Epithelial cell of proximal tubule (primary cell): ENCODE measurements around the gene DHRSX. TPM values are rescaled to one million over a fixed set of nuclear protein-coding genes. Genes with fewer than 3 reads are reported as not detected.
"Not testable (repeated sequence)": the region's sequence is repeated elsewhere in the genome, so short reads cannot be mapped to it uniquely, and the experiment has no call there.

Experiments
- DNase-seq: peaks from one replicate; pipeline ENCODE4 v3.0.0-alpha.2; 2011; ENCODE audit warnings: low read depth
- H3K4me3 ChIP-seq: 2 replicates; pipeline ENCODE4 v1.5.1; 2011; ENCODE audit warnings: low read depth, mild to moderate bottlenecking, low read length
- total RNA-seq: library from RNA; depleted of rRNA; stranded (reverse); fragments of >200 nt; gene quantifications from 2 replicates; pipeline ENCODE4 v1.2.3, GENCODE V29; 2015
- TF ChIP-seq, protein P1 (sequence below): conservative IDR thresholded peaks from 2 replicates; pipeline ENCODE4 v1.5.1; 2012; ENCODE audit warnings: low read depth, mild to moderate bottlenecking, low read length

The DHRSX gene
- total RNA-seq, 1 donor from 2014 or later, result 22.8 TPM

DNA sequence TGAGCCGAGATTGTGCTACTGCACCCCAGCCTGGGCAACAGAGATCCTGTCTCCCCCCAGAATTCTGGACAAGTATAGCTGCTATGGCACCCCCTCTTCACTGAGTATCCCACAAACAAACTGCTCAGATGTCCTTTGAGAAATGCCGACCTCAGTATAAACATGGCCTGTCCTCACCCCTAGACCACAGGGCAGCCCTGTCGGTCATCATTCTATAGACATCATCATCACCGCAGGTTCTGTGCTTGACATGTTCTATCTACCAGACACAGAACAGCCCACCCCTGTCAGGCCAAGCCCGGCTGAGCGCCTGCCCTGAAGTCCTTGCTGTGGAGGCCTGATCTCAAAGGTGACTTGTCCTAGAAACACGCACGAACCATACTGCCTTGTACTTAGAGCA lies 232.9 kb downstream of the DHRSX start:
- no peak for DNase-seq
- TF ChIP-seq, protein P1, sequence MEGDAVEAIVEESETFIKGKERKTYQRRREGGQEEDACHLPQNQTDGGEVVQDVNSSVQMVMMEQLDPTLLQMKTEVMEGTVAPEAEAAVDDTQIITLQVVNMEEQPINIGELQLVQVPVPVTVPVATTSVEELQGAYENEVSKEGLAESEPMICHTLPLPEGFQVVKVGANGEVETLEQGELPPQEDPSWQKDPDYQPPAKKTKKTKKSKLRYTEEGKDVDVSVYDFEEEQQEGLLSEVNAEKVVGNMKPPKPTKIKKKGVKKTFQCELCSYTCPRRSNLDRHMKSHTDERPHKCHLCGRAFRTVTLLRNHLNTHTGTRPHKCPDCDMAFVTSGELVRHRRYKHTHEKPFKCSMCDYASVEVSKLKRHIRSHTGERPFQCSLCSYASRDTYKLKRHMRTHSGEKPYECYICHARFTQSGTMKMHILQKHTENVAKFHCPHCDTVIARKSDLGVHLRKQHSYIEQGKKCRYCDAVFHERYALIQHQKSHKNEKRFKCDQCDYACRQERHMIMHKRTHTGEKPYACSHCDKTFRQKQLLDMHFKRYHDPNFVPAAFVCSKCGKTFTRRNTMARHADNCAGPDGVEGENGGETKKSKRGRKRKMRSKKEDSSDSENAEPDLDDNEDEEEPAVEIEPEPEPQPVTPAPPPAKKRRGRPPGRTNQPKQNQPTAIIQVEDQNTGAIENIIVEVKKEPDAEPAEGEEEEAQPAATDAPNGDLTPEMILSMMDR, result no peak
- no peak overlapping the region for H3K4me3 ChIP-seq

DNA sequence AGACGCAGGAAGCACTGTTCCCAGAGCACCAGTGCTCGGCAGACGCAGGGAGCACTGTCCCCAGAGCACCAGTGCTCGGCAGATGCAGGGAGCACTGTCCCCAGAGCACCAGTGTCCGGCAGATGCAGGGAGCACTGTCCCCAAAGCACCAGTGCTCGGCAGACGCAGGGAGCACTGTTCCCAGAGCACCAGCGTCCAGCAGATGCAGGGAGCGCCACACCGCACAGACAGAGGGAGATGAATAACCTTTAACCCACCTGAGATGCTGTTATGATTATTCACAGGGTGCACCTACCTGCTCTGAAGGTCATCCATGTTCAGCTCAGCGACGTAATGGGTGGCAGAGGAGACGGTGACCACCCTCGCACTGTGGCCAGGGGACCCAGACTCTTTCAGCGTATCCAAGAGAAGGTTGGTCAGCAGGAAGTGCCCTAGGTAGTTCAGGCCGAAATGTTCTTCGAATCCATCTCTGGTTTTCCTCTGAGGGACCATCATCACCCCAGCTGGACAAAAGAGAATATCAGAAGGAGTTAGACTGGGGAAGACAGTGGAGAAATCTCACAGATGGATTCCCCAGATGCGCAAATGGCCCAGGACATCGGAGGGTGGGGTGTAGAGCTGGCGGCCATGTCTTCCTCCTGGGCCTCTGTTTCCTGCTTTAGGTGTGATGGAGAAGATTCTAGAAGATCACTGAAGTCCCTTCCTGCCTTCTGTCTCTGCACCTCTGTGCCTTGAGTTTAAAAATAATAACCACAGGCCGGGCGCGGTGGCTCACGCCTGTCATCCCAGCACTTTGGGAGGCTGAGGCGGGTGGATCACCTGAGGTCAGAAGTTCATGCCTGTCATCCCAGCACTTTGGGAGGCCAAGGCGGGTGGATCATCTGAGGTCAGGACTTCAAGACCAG lies 234.1 kb downstream of the DHRSX start:
- no peak overlapping the region for H3K4me3 ChIP-seq
- TF ChIP-seq, protein P1, result no peak
- DNase-seq, result no peak

DNA sequence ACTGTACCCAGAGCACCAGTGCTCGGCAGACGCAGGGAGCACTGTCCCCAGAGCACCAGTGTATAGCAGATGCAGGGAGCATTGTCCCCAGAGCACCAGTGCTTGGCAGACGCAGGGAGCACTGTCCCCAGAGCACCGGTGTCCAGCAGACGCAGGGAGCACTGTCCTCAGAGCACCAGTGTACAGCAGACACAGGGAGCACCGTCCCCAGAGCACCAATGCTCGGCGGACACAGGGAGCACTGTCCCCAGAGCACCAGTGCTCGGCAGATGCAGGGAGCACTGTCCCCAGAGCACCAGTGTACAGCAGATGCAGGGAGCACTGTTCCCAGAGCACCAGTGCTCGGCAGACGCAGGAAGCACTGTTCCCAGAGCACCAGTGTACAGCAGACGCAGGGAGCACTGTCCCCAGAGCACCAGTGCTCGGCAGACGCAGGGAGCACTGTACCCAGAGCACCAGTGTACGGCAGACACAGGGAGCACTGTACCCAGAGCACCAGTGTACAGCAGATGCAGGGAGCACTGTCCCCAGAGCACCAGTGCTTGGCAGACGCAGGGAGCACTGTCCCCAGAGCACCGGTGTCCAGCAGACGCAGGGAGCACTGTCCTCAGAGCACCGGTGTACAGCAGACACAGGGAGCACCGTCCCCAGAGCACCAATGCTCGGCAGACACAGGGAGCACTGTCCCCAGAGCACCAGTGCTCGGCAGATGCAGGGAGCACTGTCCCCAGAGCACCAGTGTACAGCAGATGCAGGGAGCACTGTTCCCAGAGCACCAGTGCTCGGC lies 234.9 kb downstream of the DHRSX start:
- H3K4me3 ChIP-seq, result not testable (repeated sequence)

DNA sequence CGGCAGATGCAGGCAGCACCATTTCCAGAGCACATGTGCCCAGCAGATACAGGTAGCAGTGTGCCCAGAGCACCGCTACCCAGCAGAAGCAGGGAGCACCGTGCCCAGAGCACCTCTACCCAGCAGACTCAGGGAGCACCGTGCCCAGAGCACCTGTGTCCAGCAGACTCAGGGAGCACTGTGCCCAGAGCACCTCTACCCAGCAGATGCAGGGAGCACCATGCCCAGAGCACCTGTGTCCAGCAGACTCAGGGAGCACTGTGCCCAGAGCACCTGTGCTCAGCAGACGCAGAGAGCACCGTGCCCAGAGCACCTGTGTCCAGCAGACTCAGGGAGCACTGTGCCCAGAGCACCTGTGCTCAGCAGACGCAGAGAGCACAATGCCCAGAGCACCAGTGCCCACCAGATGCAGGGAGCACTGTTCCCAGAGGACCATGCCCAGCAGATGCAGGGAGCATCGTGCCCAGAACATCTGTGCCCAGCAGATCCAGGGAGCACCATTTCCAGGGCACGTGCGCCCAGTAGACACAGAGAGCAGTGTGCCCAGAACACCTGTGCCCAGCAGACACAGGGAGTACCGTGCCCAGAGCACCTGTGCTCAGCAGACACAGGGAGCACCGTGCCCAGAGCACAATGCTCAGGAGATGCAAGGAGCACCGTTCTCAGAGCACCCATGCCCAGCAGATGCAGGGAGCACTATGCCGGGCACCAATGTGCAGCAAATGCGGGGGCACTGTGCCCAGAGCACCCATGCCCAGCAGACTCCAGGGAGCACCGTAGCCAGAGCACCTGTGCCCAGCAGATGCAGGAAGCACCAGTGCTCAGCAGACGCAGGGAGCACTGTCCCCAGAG lies 236.4 kb downstream of the DHRSX start:
- H3K4me3 ChIP-seq, result no peak overlapping the region
- no peak for DNase-seq
- TF ChIP-seq, protein P1, result no peak

More for the DNA sequence above, 234.9 kb downstream of the DHRSX start:
- DNase-seq, result not testable (repeated sequence)

DNA sequence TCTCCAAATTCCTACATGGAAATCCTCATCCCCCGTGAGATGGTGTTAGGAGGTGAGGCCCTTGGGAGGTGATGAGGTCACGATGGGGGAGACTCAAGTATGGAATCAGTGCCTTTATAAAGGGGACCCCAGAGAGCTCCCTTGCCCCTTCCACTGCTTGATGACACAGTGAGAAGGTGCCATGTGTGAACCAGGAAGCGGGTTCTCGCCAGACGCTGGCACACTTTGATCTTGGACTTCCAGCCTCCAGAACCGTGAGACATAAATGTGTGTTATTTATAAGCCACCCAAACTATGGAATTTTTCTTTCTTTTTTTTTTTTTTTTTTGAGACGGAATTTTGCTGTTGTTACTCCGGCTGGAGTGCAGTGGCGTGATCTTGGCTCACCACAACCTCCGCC lies 237.6 kb downstream of the DHRSX start:
- TF ChIP-seq, protein P1, result no peak
- no peak for DNase-seq

DNA sequence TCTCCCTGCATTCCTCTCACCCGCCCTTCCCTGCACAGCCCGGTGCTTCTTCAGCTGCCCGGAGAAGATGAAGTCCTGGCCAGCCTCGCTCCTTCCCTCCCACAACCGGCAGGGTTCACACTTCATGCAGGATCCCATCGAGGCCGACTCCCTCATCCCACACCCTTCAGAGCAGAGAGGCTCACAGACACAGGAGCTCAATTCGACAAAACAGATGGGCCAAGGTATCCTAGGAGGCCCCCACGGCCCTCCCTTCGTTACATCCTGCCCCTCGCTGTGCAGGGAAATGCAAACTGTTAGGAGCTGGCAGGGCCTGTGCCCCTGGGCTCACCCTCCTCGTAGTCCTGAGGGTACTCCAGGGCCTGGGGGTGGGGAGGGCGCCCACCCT lies 238.1 kb downstream of the DHRSX start:
- H3K4me3 ChIP-seq, result no peak overlapping the region
- TF ChIP-seq, protein P1, result no peak
- DNase-seq, result no peak

More for the DNA sequence above, 237.6 kb downstream of the DHRSX start:
- no peak overlapping the region for H3K4me3 ChIP-seq
